ENCODE measurements around the gene LACC1.

LACC1 gene

GRCh38 chr13:43852923-43853404 is 26.7 kb upstream of the LACC1 start:
- no peak overlapping the region for H3K27ac ChIP-seq
- H3K36me3 ChIP-seq (ENCODE audit: insufficient read depth, low read length) = no peaks in the 10 kb centered on the region
- H3K9ac ChIP-seq (ENCODE audit: insufficient read length) = no peak overlapping the region
- DNase-seq (ENCODE audit: low read depth, low spot score) = no peak
- no peak for TF ChIP-seq FOXP2 (optimal IDR thresholded peaks at IDR 0.05; ENCODE audit: control extremely low read depth, extremely low read length, insufficient read depth)
- TF ChIP-seq POLR2AphosphoS5 (IDR thresholded peaks at IDR 0.05; ENCODE audit: borderline replicate concordance, low read depth, low read length) = no peak
- no peak for TF ChIP-seq EZH2 (IDR thresholded peaks at IDR 0.05)
- H3K4me3 ChIP-seq = no peak overlapping the region
- peaks cover 4% of the 10 kb centered on the region; the same call in 1 of the 2 replicates for H3K9me3 ChIP-seq (ENCODE audit: low read depth, low read length)

GRCh38 chr13:43861863-43862262 is 17.8 kb upstream of the LACC1 start:
- Histone ChIP-seq H3K27ac (no peak overlapping the region), H3K9me3 (ENCODE audit: low read depth, low read length) (no peaks in the 10 kb centered on the region), H3K4me3 (no peak overlapping the region), H3K36me3 (ENCODE audit: insufficient read depth, low read length) (no peaks in the 10 kb centered on the region), H3K9ac (ENCODE audit: insufficient read length) (no peak overlapping the region)
- TF ChIP-seq EZH2 (IDR thresholded peaks at IDR 0.05) (no peak), FOXP2 (optimal IDR thresholded peaks at IDR 0.05; ENCODE audit: control extremely low read depth, extremely low read length, insufficient read depth) (no peak), POLR2AphosphoS5 (IDR thresholded peaks at IDR 0.05; ENCODE audit: borderline replicate concordance, low read depth, low read length) (no peak)
- no peak for DNase-seq (ENCODE audit: low read depth, low spot score)

- no peak for DNase-seq (ENCODE audit: low read depth, low spot score)
- no peaks in the 10 kb centered on the region for H3K9me3 ChIP-seq (ENCODE audit: low read depth, low read length)
- H3K4me3 ChIP-seq = no peak overlapping the region
- H3K27ac ChIP-seq = no peak overlapping the region
- H3K36me3 ChIP-seq (ENCODE audit: insufficient read depth, low read length) = no peaks in the 10 kb centered on the region
- H3K9ac ChIP-seq (ENCODE audit: insufficient read length) = no peak overlapping the region
- no peak for TF ChIP-seq FOXP2 (optimal IDR thresholded peaks at IDR 0.05; ENCODE audit: control extremely low read depth, extremely low read length, insufficient read depth)
- TF ChIP-seq EZH2 (IDR thresholded peaks at IDR 0.05) = no peak
- no peak for TF ChIP-seq POLR2AphosphoS5 (IDR thresholded peaks at IDR 0.05; ENCODE audit: borderline replicate concordance, low read depth, low read length)
These were observed 14.8 kb upstream of the LACC1 start for GRCh38 chr13:43864921-43865320.

GRCh38 chr13:43865892-43866291 is 13.8 kb upstream of the LACC1 start:
- no peak for TF ChIP-seq POLR2AphosphoS5 (IDR thresholded peaks at IDR 0.05; ENCODE audit: borderline replicate concordance, low read depth, low read length)
- no peak for TF ChIP-seq FOXP2 (optimal IDR thresholded peaks at IDR 0.05; ENCODE audit: control extremely low read depth, extremely low read length, insufficient read depth)
- no peak for TF ChIP-seq EZH2 (IDR thresholded peaks at IDR 0.05)
- DNase-seq (ENCODE audit: low read depth, low spot score) = no peak
- no peaks in the 10 kb centered on the region for H3K36me3 ChIP-seq (ENCODE audit: insufficient read depth, low read length)
- no peak overlapping the region for H3K9ac ChIP-seq (ENCODE audit: insufficient read length)
- H3K4me3 ChIP-seq = no peak overlapping the region
- no peaks in the 10 kb centered on the region for H3K9me3 ChIP-seq (ENCODE audit: low read depth, low read length)
- no peak overlapping the region for H3K27ac ChIP-seq

DNA sequence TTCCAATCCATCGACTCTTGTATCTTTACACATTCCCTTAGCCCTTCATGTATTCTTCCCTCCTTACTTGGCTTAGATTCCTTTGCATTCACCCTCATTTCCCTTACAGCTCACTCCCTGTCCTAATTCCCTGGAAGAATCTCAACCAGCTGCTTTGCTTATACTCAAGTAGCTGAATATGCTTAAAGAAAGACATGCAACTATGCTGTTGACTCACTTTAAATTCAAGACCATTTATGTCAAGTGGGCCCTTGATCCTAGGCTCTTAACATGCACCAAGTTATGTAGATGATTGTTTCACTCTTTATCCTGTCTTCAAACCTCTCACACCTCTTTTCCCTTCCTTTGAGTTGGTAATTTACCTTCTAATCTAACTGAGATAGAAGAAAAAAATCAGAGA is 7.5 kb upstream of the LACC1 start:
- Histone ChIP-seq H3K4me3 (no peak overlapping the region), H3K36me3 (ENCODE audit: insufficient read depth, low read length) (no peaks in the 10 kb centered on the region), H3K27ac (no peak overlapping the region), H3K9ac (ENCODE audit: insufficient read length) (no peak overlapping the region), H3K9me3 (ENCODE audit: low read depth, low read length) (no peaks in the 10 kb centered on the region)
- TF ChIP-seq FOXP2 (optimal IDR thresholded peaks at IDR 0.05; ENCODE audit: control extremely low read depth, extremely low read length, insufficient read depth) (no peak), EZH2 (IDR thresholded peaks at IDR 0.05) (no peak), POLR2AphosphoS5 (IDR thresholded peaks at IDR 0.05; ENCODE audit: borderline replicate concordance, low read depth, low read length) (no peak)
- no peak for DNase-seq (ENCODE audit: low read depth, low spot score)

DNA sequence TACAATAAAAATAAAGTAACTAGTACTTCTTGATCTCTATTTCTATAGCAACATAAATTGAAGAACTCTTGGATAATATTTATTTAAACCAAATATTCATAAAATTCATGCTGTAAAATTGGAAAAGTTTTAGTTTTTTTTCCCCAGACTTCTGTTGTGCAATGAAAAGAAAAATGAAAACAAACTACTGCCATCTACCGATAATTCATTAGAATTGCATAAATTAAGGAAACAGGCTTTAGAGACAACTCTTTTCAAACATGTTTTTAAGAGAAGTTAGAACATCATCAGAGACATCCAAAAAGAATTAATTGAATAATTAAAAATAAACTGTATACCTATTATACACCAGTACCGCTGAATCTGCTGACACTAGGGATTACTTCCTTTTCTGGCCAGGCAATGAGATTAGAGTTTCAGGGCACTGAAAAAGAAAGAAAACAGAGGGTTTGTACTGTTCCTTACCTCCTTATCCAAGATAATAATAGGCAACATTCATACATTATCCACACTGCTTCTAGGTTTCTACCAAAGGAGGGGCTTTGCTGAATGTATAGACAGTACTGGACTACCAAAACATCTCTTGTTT is 5.1 kb upstream of the LACC1 start:
- H3K9ac ChIP-seq (ENCODE audit: insufficient read length) = no peak overlapping the region
- no peak for TF ChIP-seq EZH2 (IDR thresholded peaks at IDR 0.05)
- no peak for TF ChIP-seq POLR2AphosphoS5 (IDR thresholded peaks at IDR 0.05; ENCODE audit: borderline replicate concordance, low read depth, low read length)
- no peak for TF ChIP-seq FOXP2 (optimal IDR thresholded peaks at IDR 0.05; ENCODE audit: control extremely low read depth, extremely low read length, insufficient read depth)
- H3K4me3 ChIP-seq = no peak overlapping the region
- H3K27ac ChIP-seq = no peak overlapping the region
- no peak for DNase-seq (ENCODE audit: low read depth, low spot score)
- H3K36me3 ChIP-seq (ENCODE audit: insufficient read depth, low read length) = no peaks in the 10 kb centered on the region
- H3K9me3 ChIP-seq (ENCODE audit: low read depth, low read length) = no peaks in the 10 kb centered on the region

DNA sequence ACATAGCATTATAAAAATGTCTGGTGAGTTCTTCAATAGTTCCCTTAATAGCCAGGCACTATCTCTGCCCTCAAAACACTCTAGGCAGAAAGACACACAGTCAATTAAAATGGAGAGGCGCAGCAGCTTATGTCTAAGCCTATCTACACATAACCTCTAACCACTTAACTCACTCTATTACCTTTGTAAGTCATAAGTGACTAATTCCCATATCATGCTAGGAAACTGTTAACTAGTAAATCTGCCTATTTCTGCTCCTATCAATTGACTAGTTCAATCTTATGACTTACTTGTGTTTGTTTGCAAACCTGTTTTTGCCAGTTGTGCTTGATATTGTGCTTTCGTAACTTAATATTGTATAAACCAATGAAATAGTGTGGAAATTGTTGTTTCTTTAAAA is 3.3 kb upstream of the LACC1 start:
- no peak for TF ChIP-seq POLR2AphosphoS5 (IDR thresholded peaks at IDR 0.05; ENCODE audit: borderline replicate concordance, low read depth, low read length)
- Histone ChIP-seq H3K4me3 (no peak overlapping the region), H3K27ac (no peak overlapping the region), H3K36me3 (ENCODE audit: insufficient read depth, low read length) (no peaks in the 10 kb centered on the region), H3K9me3 (ENCODE audit: low read depth, low read length) (no peaks in the 10 kb centered on the region), H3K9ac (ENCODE audit: insufficient read length) (no peak overlapping the region)
- DNase-seq (ENCODE audit: low read depth, low spot score) = no peak

DNA sequence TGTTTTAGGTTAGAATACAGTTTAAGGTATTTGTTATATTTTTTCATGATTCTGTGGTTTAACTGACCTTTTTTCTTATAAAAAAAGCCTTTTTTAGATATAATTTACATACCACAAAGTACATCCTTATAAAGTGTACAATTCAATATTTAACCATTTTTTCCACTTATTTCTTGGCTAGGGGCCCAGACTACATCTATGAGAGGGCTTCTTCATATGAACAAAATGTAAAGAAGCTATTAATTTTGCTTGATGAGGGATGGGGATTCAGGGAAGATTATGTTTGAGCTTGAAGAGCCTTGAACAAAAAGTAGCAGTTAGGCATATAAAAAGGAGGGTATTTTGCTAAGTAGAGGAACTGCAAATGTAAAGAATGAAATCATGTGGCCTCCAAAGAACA is 2.4 kb upstream of the LACC1 start:
- H3K36me3 ChIP-seq (ENCODE audit: insufficient read depth, low read length) = no peaks in the 10 kb centered on the region
- peak; percentile 28 for DNase-seq (ENCODE audit: low read depth, low spot score)
- no peak for TF ChIP-seq EZH2 (IDR thresholded peaks at IDR 0.05)
- H3K27ac ChIP-seq = no peak overlapping the region
- H3K9me3 ChIP-seq (ENCODE audit: low read depth, low read length) = no peaks in the 10 kb centered on the region
- no peak overlapping the region for H3K4me3 ChIP-seq
- no peak overlapping the region for H3K9ac ChIP-seq (ENCODE audit: insufficient read length)

GRCh38 chr13:43877766-43878165 is 1.9 kb upstream of the LACC1 start:
- no peak overlapping the region for H3K9ac ChIP-seq (ENCODE audit: insufficient read length)

More at GRCh38 chr13:43877766-43878165, 1.9 kb upstream of the LACC1 start:
- Histone ChIP-seq H3K9me3 (ENCODE audit: low read depth, low read length) (no peaks in the 10 kb centered on the region), H3K27ac (no peak overlapping the region), H3K36me3 (ENCODE audit: insufficient read depth, low read length) (no peaks in the 10 kb centered on the region), H3K4me3 (no peak overlapping the region; the same call in 1 of the 2 replicates)
- TF ChIP-seq FOXP2 (optimal IDR thresholded peaks at IDR 0.05; ENCODE audit: control extremely low read depth, extremely low read length, insufficient read depth) (no peak), EZH2 (IDR thresholded peaks at IDR 0.05) (no peak), POLR2AphosphoS5 (IDR thresholded peaks at IDR 0.05; ENCODE audit: borderline replicate concordance, low read depth, low read length) (no peak)
- DNase-seq (ENCODE audit: low read depth, low spot score) = no peak

Measured in SK-N-MC (cell line).